Gastroesophageal sphincter (tissue), 3 donors: ENCODE data around the gene RAB2B.

Experiments used
- EP300 ChIP-seq: sonication (generic); formaldehyde crosslinking; IDR thresholded peaks from one replicate; pipeline ENCODE4 v1.6.1; 2017; ENCODE audit warnings: antibody characterized with exemption, mild to moderate bottlenecking
- POLR2A ChIP-seq, 2 donors: fragments of 450-650 bp; IDR thresholded peaks; one replicate each; pipeline ENCODE4 v1.6.1; 2017; ENCODE audit warnings: antibody characterized with exemption in 2 of 2, mild to moderate bottlenecking in 2 of 2, moderate library complexity in 1 of 2
- TF ChIP-seq, protein P1 (sequence below), 4 experiments: fragments of 200-600 bp in 2 of 4; fragments of 450-650 bp in 2 of 4; sonication (generic) in 1 of 4; IDR thresholded peaks; one replicate each; pipeline ENCODE4 v1.5.1; 2017 to 2019; ENCODE audit warnings: antibody characterized with exemption in 4 of 4, mild to moderate bottlenecking in 2 of 4, moderate library complexity in 2 of 4

- TF ChIP-seq, protein P1, sequence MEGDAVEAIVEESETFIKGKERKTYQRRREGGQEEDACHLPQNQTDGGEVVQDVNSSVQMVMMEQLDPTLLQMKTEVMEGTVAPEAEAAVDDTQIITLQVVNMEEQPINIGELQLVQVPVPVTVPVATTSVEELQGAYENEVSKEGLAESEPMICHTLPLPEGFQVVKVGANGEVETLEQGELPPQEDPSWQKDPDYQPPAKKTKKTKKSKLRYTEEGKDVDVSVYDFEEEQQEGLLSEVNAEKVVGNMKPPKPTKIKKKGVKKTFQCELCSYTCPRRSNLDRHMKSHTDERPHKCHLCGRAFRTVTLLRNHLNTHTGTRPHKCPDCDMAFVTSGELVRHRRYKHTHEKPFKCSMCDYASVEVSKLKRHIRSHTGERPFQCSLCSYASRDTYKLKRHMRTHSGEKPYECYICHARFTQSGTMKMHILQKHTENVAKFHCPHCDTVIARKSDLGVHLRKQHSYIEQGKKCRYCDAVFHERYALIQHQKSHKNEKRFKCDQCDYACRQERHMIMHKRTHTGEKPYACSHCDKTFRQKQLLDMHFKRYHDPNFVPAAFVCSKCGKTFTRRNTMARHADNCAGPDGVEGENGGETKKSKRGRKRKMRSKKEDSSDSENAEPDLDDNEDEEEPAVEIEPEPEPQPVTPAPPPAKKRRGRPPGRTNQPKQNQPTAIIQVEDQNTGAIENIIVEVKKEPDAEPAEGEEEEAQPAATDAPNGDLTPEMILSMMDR (IDR thresholded peaks at IDR 0.05), result no peak
- no peak for TF ChIP-seq POLR2A (IDR thresholded peaks at IDR 0.05)
- TF ChIP-seq EP300, result no peak
Measured at GRCh38 chr14:21523203-21523602, 46.4 kb upstream of the RAB2B start.
